RWPE1 (cell line): ENCODE measurements around the gene SPARC.

Experiments used
- CTCF ChIA-PET: fragments of 350-600 bp; sonication (Branson Sonifier 250); formaldehyde crosslinking; extraction: SDS; loops from one replicate; lab custom pipeline; 2021; lab: Yijun Ruan, JAX
- POLR2A ChIA-PET: fragments of 400-600 bp; formaldehyde crosslinking; extraction: SDS; loops from one replicate; lab custom pipeline; 2020; ENCODE audit warnings: antibody characterized with exemption; ENCODE audit not compliant: low non-redundant PET; lab: Yijun Ruan, JAX
- DNase-seq: peaks from one replicate; pipeline ENCODE4 v3.0.0; 2012; ENCODE audit warnings: low spot score
- H3K27ac ChIP-seq: fragments of 450-650 bp; 2 replicates; pipeline ENCODE4 v1.5.1; 2017
- CTCF ChIP-seq: fragments of 450-650 bp; conservative IDR thresholded peaks from 2 replicates; pipeline ENCODE4 v1.5.1; 2017; ENCODE audit warnings: low read depth, mild to moderate bottlenecking

SPARC gene

GRCh38 chr5:151665613-151666012 is 21.1 kb downstream of the SPARC start:
- peak overlapping the region; percentile 73 for H3K27ac ChIP-seq

GRCh38 chr5:151664694-151665585 is 21.8 kb downstream of the SPARC start:
- POLR2A ChIA-PET = no interaction called here
- DNase-seq = peak; percentile 36
- CTCF ChIA-PET = interaction anchor here (0.6 to 0.7 kb wide), 2 partner anchors 9 to 12 kb away, joined by 3 to 4 read pairs; no protein-coding TSS in a partner anchor
- H3K27ac ChIP-seq = peak overlapping the region; percentile 73
- no peak for TF ChIP-seq CTCF

More at GRCh38 chr5:151665613-151666012, 21.1 kb downstream of the SPARC start:
- TF ChIP-seq CTCF = no peak
- CTCF ChIA-PET = interaction anchor here (0.6 to 0.7 kb wide), 2 partner anchors 8 to 13 kb away, joined by 3 to 4 read pairs; no protein-coding TSS in a partner anchor
- DNase-seq = no peak
- POLR2A ChIA-PET = interaction anchor here (1.1 kb wide), 1 partner anchor 19 kb away, joined by 3 read pairs; no protein-coding TSS in a partner anchor

GRCh38 chr5:151663617-151664293 is 23.0 kb downstream of the SPARC start:
- POLR2A ChIA-PET = no interaction called here
- H3K27ac ChIP-seq = peak overlapping the region; percentile 60
- no peak for TF ChIP-seq CTCF
- no peak for DNase-seq
- CTCF ChIA-PET = no interaction called here

GRCh38 chr5:151662805-151663204 is 23.9 kb downstream of the SPARC start:
- TF ChIP-seq CTCF = no peak
- ChIA-PET CTCF (no interaction called here), POLR2A (no interaction called here)
- DNase-seq = no peak
- peak overlapping the region; percentile 49 for H3K27ac ChIP-seq

GRCh38 chr5:151661968-151662732 is 24.6 kb downstream of the SPARC start:
- ChIA-PET POLR2A (no interaction called here), CTCF (interaction anchor here (5.0 kb wide), 1 partner anchor 79 kb away, joined by 84 read pairs; no protein-coding TSS in a partner anchor)
- TF ChIP-seq CTCF = no peak
- no peak for DNase-seq
- H3K27ac ChIP-seq = peak overlapping the region; percentile 49
